GM23338 (cell line): Measurements from ENCODE around the gene FHDC1. TPM values are rescaled to one million over a fixed set of nuclear protein-coding genes. Genes with fewer than 3 reads are reported as not detected.
A peak's percentile ranks its signal among the peaks of the same experiment; 100 is the strongest.

Experiments
- ATAC-seq: fragments of 200-7000 bp; cut with Tn5 transposase; 3 replicates; pipeline ENCODE4 v1.9.1; 2020
- DNase-seq: peaks from one replicate; pipeline ENCODE4 v3.0.0-alpha.2; 2015; ENCODE audit warnings: low spot score
- H2AFZ ChIP-seq: fragments of 200-600 bp; sonication (generic); 2 replicates; pipeline ENCODE4 v1.8.0; 2016; ENCODE audit warnings: antibody characterized with exemption, mild to moderate bottlenecking, moderate library complexity
- H3F3A ChIP-seq: fragments of 200-600 bp; sonication (generic); replicated peaks from 2 replicates; pipeline ENCODE4 v1.8.0; 2017; ENCODE audit warnings: antibody characterized with exemption, mixed run types, low read depth
- H3K27ac ChIP-seq: fragments of 200-600 bp; sonication (generic); 2 replicates; pipeline ENCODE4 v1.6.1; 2016; ENCODE audit warnings: low read depth
- H3K27me3 ChIP-seq: fragments of 200-600 bp; sonication (generic); 2 replicates; pipeline ENCODE4 v1.8.0; 2016; ENCODE audit warnings: mild to moderate bottlenecking, mixed run types, moderate library complexity; ENCODE audit not compliant: insufficient read depth
- H3K36me3 ChIP-seq: fragments of 200-600 bp; sonication (generic); 2 replicates; pipeline ENCODE4 v1.8.0; 2016; ENCODE audit warnings: mild to moderate bottlenecking; ENCODE audit not compliant: insufficient read depth
- H3K4me1 ChIP-seq: fragments of 200-600 bp; sonication (generic); 2 replicates; pipeline ENCODE4 v1.8.0; 2016; ENCODE audit warnings: mild to moderate bottlenecking, moderate library complexity; ENCODE audit not compliant: insufficient read depth
- H3K4me2 ChIP-seq: fragments of 200-600 bp; sonication (generic); 2 replicates; pipeline ENCODE4 v1.7.1; 2017; ENCODE audit warnings: mixed run types
- H3K4me3 ChIP-seq: fragments of 200-600 bp; sonication (generic); 2 replicates; pipeline ENCODE4 v1.6.1; 2016; ENCODE audit warnings: mixed run types
- H3K79me2 ChIP-seq: fragments of 200-600 bp; sonication (generic); replicated peaks from 2 replicates; pipeline ENCODE4 v1.8.0; 2017; ENCODE audit warnings: mild to moderate bottlenecking; ENCODE audit not compliant: insufficient read depth
- H3K9me2 ChIP-seq: fragments of 200-600 bp; sonication (generic); 2 replicates; pipeline ENCODE4 v1.8.0; 2017; ENCODE audit not compliant: insufficient read depth
- H4K20me1 ChIP-seq: fragments of 200-600 bp; sonication (generic); replicated peaks from 2 replicates; pipeline ENCODE4 v1.8.0; 2017; ENCODE audit warnings: mild to moderate bottlenecking; ENCODE audit not compliant: insufficient read depth
- H3K27ac Mint-ChIP-seq: 2 replicates; pipeline ENCODE4 v1.8.0; 2020; ENCODE audit warnings: inconsistent platforms, mild to moderate bottlenecking, moderate library complexity, mixed read lengths
- H3K27me3 Mint-ChIP-seq: 3 replicates; pipeline ENCODE4 v1.8.0; 2022; ENCODE audit warnings: low read depth, mild to moderate bottlenecking, moderate library complexity, mixed read lengths, inconsistent platforms; ENCODE audit not compliant: insufficient read depth, poor library complexity
- H3K36me3 Mint-ChIP-seq: 3 replicates; pipeline ENCODE4 v1.8.0; 2021; ENCODE audit warnings: low read depth, mild to moderate bottlenecking, inconsistent platforms, moderate library complexity, mixed read lengths
- H3K4me1 Mint-ChIP-seq: 3 replicates; pipeline ENCODE4 v1.8.0; 2020; ENCODE audit warnings: mild to moderate bottlenecking, inconsistent platforms, mixed read lengths
- H3K4me3 Mint-ChIP-seq: 3 replicates; pipeline ENCODE4 v1.8.0; 2021; ENCODE audit warnings: moderate library complexity, mild to moderate bottlenecking, inconsistent platforms, mixed read lengths
- H3K9me3 Mint-ChIP-seq: 3 replicates; pipeline ENCODE4 v1.8.0; 2020; ENCODE audit warnings: moderate library complexity, mild to moderate bottlenecking, inconsistent platforms, mixed read lengths
- CTCF ChIP-seq, 2 experiments: fragments of 200-600 bp in 1 of 2; sonication (generic) in 1 of 2; conservative IDR thresholded peaks; 2 replicates each; pipeline versions ENCODE4 v1.5.1 to v1.6.1; 2016 to 2017; ENCODE audit warnings: antibody characterized with exemption in 2 of 2, low read depth in 2 of 2, mild to moderate bottlenecking in 2 of 2, moderate library complexity in 1 of 2
- EZH2 ChIP-seq: fragments of 200-600 bp; sonication (generic); IDR thresholded peaks from one replicate; pipeline ENCODE4 v1.8.0; 2017; ENCODE audit warnings: antibody characterized with exemption, mild to moderate bottlenecking, low read depth; ENCODE audit not compliant: unreplicated experiment
- EZH2phosphoT487 ChIP-seq: fragments of 200-600 bp; sonication (generic); IDR thresholded peaks from one replicate; pipeline ENCODE4 v1.8.1; 2018; ENCODE audit warnings: antibody characterized with exemption; ENCODE audit not compliant: unreplicated experiment
- JUNB ChIP-seq: IDR thresholded peaks from one replicate; pipeline ENCODE4 v1.6.1; 2016; ENCODE audit warnings: antibody characterized with exemption; ENCODE audit not compliant: unreplicated experiment
- NANOG ChIP-seq: IDR thresholded peaks from 2 replicates; pipeline ENCODE4 v1.6.1; 2016; ENCODE audit warnings: antibody characterized with exemption, borderline replicate concordance
- POLR2AphosphoS5 ChIP-seq: IDR thresholded peaks from 2 replicates; pipeline ENCODE4 v1.6.1; 2016; ENCODE audit warnings: antibody characterized with exemption, low read depth
- STAT1 ChIP-seq: IDR thresholded peaks from one replicate; pipeline ENCODE4 v1.6.1; 2016; ENCODE audit warnings: antibody characterized with exemption; ENCODE audit not compliant: unreplicated experiment
- ZNF114 ChIP-seq: fragments of 250-450 bp; sonication (Bioruptor Pico); IDR thresholded peaks from 2 replicates; pipeline ENCODE4 v1.5.0; 2020; ENCODE audit warnings: mild to moderate bottlenecking, moderate library complexity
- ZNF331 ChIP-seq: fragments of 250-450 bp; sonication (Bioruptor Pico); IDR thresholded peaks from 2 replicates; pipeline ENCODE4 v1.5.0; 2020; ENCODE audit warnings: low read depth, mild to moderate bottlenecking, moderate library complexity
- polyA plus RNA-seq: library from polyadenylated mRNA; unstranded; fragments of >200 nt; fragmentation: Nextera tagmentation; extraction: Ambion mirVana; gene quantifications from 2 replicates; pipeline ENCODE4 v1.2.1, GENCODE V29; 2016
- total RNA-seq: library from RNA; depleted of rRNA; stranded (reverse); fragments of >200 nt; shearing (Covaris generic); gene quantifications from 2 replicates; pipeline ENCODE4 v1.2.3, GENCODE V29; 2014

Gene FHDC1
- total and polyA plus RNA-seq, 2 experiments from 2014 or later: 9.5 to 22.8 TPM

- TF ChIP-seq CTCF (conservative IDR thresholded peaks at IDR 0.05; ENCODE audit: low read depth in 2 of 2) (peak in 1 of 2 experiments; percentile 61; a peak in 3 of 4 replicates), POLR2AphosphoS5 (no peak), EZH2phosphoT487 (no peak), NANOG (no peak)
Measured at GRCh38 chr4:152935143-152935542, 980 bp upstream of the FHDC1 start (continued).

- Histone ChIP-seq H3K27ac (no peak overlapping the region), H3K4me3 (peak overlapping the region; percentile 94), H3K4me2 (peak overlapping the region; percentile 83), H3F3A (peaks cover 8% of the 10 kb centered on the region; the same call in 1 of the 2 replicates), H3K4me1 (peaks cover 22% of the 10 kb centered on the region), H3K36me3 (no peaks in the 10 kb centered on the region), H3K27me3 (peaks cover 25% of the 10 kb centered on the region), H3K79me2 (peaks cover 46% of the 10 kb centered on the region), H3K9me2 (no peaks in the 10 kb centered on the region), H4K20me1 (peaks cover 25% of the 10 kb centered on the region), H2AFZ (peak overlapping the region; percentile 72)
- H3K27ac Mint-ChIP-seq: no peak overlapping the region
- DNase-seq (peak; percentile 91), ATAC-seq (peak; percentile 31)
- H3K4me1 Mint-ChIP-seq: peaks cover 42% of the 10 kb centered on the region
- H3K36me3 Mint-ChIP-seq: peaks cover 11% of the 10 kb centered on the region; the same call in 1 of the 3 replicates
- peaks cover 31% of the 10 kb centered on the region for H3K27me3 Mint-ChIP-seq
- H3K4me3 Mint-ChIP-seq: peak overlapping the region; percentile 93
- H3K9me3 Mint-ChIP-seq: no peaks in the 10 kb centered on the region
- peak in 1 of 2 experiments; percentile 19; a peak in 1 of 4 replicates for TF ChIP-seq CTCF (conservative IDR thresholded peaks at IDR 0.05; ENCODE audit: low read depth in 2 of 2)
- TF ChIP-seq NANOG: no peak
Measured at GRCh38 chr4:152936446-152937335, 568 bp downstream of the FHDC1 start.

GRCh38 chr4:152937336-152938236 is 1.5 kb downstream of the FHDC1 start:
- no peak overlapping the region for H3K27ac Mint-ChIP-seq
- TF ChIP-seq JUNB (no peak), NANOG (no peak), POLR2AphosphoS5 (no peak), EZH2 (no peak), ZNF331 (no peak), STAT1 (no peak), ZNF114 (CRISPR knock-in tag) (no peak), CTCF (conservative IDR thresholded peaks at IDR 0.05; ENCODE audit: low read depth in 2 of 2) (no peak)

More at GRCh38 chr4:152937336-152938236, 1.5 kb downstream of the FHDC1 start:
- Histone ChIP-seq H3K4me1 (peaks cover 25% of the 10 kb centered on the region), H3K9me2 (no peaks in the 10 kb centered on the region), H3K79me2 (peaks cover 55% of the 10 kb centered on the region), H3F3A (peaks cover 8% of the 10 kb centered on the region; the same call in 1 of the 2 replicates), H3K4me2 (peak overlapping the region; percentile 83), H3K27ac (no peak overlapping the region), H2AFZ (no peak overlapping the region), H3K4me3 (peak overlapping the region; percentile 94), H4K20me1 (peaks cover 25% of the 10 kb centered on the region), H3K36me3 (no peaks in the 10 kb centered on the region), H3K27me3 (peaks cover 25% of the 10 kb centered on the region)
- Mint-ChIP-seq H3K4me1 (peaks cover 43% of the 10 kb centered on the region), H3K9me3 (no peaks in the 10 kb centered on the region), H3K27me3 (peaks cover 30% of the 10 kb centered on the region), H3K4me3 (peak overlapping the region; percentile 93), H3K36me3 (peaks cover 11% of the 10 kb centered on the region; the same call in 2 of the 3 replicates)
- DNase-seq (peak; percentile 43), ATAC-seq (peak; percentile 8)
